Calu3 (cell line): ENCODE data around the gene AURKAIP1. TPM values are rescaled to one million over a fixed set of nuclear protein-coding genes. Genes with fewer than 3 reads are reported as not detected.

Experiments used
- BruUV-seq: library from RNA; stranded (reverse); fragments of 400-500 nt; replicated peaks from 2 replicates; lab custom pipeline; 2021; lab: Mats Ljungman, UMichigan
- CTCF ChIA-PET: fragments of 300-600 bp; sonication (Branson Sonifier 250); formaldehyde crosslinking; loops from one replicate; lab custom pipeline; 2022; ENCODE audit warnings: antibody characterized with exemption; lab: Charles Lee
- DNase-seq: peaks from one replicate; pipeline ENCODE4 v3.0.0; 2022
- H3K27ac Mint-ChIP-seq: one replicate; pipeline ENCODE4 v1.8.0; 2022; ENCODE audit warnings: mixed read lengths; ENCODE audit not compliant: unreplicated experiment
- H3K27me3 Mint-ChIP-seq: one replicate; pipeline ENCODE4 v1.8.0; 2022; ENCODE audit warnings: mixed read lengths; ENCODE audit not compliant: unreplicated experiment
- H3K36me3 Mint-ChIP-seq: one replicate; pipeline ENCODE4 v1.8.0; 2022; ENCODE audit warnings: mild to moderate bottlenecking, moderate library complexity, mixed read lengths; ENCODE audit not compliant: insufficient read depth, unreplicated experiment
- H3K4me1 Mint-ChIP-seq: one replicate; pipeline ENCODE4 v1.8.0; 2022; ENCODE audit warnings: mild to moderate bottlenecking, low read depth, mixed read lengths; ENCODE audit not compliant: unreplicated experiment
- H3K4me3 Mint-ChIP-seq: one replicate; pipeline ENCODE4 v1.8.0; 2022; ENCODE audit warnings: mild to moderate bottlenecking, low read depth, moderate library complexity, mixed read lengths; ENCODE audit not compliant: unreplicated experiment
- H3K9me3 Mint-ChIP-seq: one replicate; pipeline ENCODE4 v1.8.0; 2022; ENCODE audit warnings: low read depth, mixed read lengths; ENCODE audit not compliant: unreplicated experiment
- intact Hi-C: fragments of 100-400 bp; cut with micrococcal nuclease; formaldehyde crosslinking; loops from one replicate; pipeline ENCODE4 v1.10.0; 2022; ENCODE audit not compliant: unreplicated experiment
- total RNA-seq: library from RNA; stranded (reverse); gene quantifications from 2 replicates; pipeline ENCODE4 v1.2.3, GENCODE V29; 2022
- TF ChIP-seq, protein P1 (sequence below): fragments of 200-600 bp; IDR thresholded peaks from one replicate; pipeline ENCODE4 v1.8.0; 2022; ENCODE audit warnings: antibody characterized with exemption; ENCODE audit not compliant: unreplicated experiment

The AURKAIP1 gene
- total RNA-seq, 1 experiment from 2014 or later, result 98.9 TPM

DNA sequence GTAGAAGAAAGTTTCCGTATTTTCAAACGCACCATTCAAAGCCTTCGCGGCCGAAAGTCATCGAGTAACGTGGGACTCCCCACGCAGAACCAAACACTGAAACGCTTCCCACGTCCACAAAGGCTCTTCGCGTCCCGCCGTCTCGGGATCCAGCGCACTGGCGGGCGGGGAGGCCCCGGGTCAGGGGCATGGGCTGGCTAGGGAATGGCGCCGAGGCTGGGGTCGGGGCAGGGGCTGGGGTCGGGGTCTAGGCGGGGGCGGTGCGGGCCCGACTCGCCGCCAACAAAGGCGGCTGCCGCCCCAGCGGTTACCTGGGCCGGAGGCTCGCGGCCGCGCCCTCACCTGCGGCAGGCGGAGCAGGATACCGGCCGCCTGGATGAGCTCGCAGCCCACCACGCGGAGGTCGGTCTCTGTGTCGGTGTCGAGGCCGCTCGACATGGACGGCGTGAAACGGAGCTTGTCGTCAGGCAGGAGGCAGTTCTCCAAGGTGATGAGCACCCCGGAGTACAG is 23.7 kb upstream of the AURKAIP1 start:
- no peaks in the 10 kb centered on the region for H3K27me3 Mint-ChIP-seq
- H3K27ac Mint-ChIP-seq, result peak overlapping the region; percentile 79
- no peaks in the 10 kb centered on the region for H3K9me3 Mint-ChIP-seq
- DNase-seq, result no peak
- TF ChIP-seq, protein P1, sequence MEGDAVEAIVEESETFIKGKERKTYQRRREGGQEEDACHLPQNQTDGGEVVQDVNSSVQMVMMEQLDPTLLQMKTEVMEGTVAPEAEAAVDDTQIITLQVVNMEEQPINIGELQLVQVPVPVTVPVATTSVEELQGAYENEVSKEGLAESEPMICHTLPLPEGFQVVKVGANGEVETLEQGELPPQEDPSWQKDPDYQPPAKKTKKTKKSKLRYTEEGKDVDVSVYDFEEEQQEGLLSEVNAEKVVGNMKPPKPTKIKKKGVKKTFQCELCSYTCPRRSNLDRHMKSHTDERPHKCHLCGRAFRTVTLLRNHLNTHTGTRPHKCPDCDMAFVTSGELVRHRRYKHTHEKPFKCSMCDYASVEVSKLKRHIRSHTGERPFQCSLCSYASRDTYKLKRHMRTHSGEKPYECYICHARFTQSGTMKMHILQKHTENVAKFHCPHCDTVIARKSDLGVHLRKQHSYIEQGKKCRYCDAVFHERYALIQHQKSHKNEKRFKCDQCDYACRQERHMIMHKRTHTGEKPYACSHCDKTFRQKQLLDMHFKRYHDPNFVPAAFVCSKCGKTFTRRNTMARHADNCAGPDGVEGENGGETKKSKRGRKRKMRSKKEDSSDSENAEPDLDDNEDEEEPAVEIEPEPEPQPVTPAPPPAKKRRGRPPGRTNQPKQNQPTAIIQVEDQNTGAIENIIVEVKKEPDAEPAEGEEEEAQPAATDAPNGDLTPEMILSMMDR, result no peak
- intact Hi-C loops, result no loop called here
- CTCF ChIA-PET, result interaction anchor here (0.6 to 1.2 kb wide), 6 partner anchors 23 to 485 kb away, joined by 3 to 8 read pairs (median 4); partner anchors contain the start of gene AURKAIP1
- H3K4me3 Mint-ChIP-seq, result peak overlapping the region; percentile 84
- H3K36me3 Mint-ChIP-seq, result peaks cover 83% of the 10 kb centered on the region
- BruUV-seq, result no TSS peak
- no peaks in the 10 kb centered on the region for H3K4me1 Mint-ChIP-seq

DNA sequence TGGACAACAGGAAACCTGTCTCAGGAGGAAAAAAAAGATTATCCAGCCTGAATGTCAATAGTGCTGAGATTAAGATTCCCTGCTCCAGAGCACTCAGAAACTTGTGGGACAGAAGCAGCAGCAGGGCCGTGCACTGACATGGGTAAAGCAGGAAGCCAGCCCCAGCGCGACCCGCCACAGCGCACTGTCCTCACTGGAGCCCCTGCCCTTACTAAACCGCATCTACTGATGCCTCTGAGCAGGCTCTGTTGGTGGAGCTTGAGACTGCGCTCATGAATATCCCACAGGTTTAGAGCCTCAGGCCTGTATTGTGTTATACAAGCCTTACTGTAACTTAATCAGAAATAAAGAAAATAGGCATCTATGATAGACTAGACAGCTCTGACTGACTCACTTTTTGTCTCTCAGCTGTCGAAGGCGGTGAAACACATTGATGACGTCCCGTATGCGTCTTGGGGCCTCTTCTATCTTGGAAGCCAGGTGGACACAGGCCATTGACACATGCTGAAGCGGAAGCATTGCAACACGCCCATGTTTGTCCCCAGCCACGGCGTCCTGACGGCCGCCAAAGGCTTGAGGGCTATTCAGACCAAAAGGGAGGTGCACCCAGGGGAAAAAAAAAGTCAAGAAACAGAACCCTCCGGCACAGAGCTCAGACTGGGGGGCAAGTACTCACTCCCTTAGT is 23.0 kb upstream of the AURKAIP1 start:
- Mint-ChIP-seq H3K9me3 (no peaks in the 10 kb centered on the region), H3K27me3 (no peaks in the 10 kb centered on the region), H3K36me3 (peaks cover 81% of the 10 kb centered on the region), H3K4me1 (no peaks in the 10 kb centered on the region), H3K4me3 (peak overlapping the region; percentile 84), H3K27ac (peak overlapping the region; percentile 79)
- TF ChIP-seq, protein P1, result no peak
- CTCF ChIA-PET, result no interaction called here
- intact Hi-C loops, result no loop called here
- no peak for DNase-seq
- BruUV-seq, result TSS peak; percentile 69

- H3K4me3 Mint-ChIP-seq, result no peak overlapping the region
- intact Hi-C loops, result no loop called here
- H3K36me3 Mint-ChIP-seq, result peaks cover 72% of the 10 kb centered on the region
- TF ChIP-seq, protein P1, result no peak
- H3K27me3 Mint-ChIP-seq, result no peaks in the 10 kb centered on the region
- CTCF ChIA-PET, result no interaction called here
- no peaks in the 10 kb centered on the region for H3K9me3 Mint-ChIP-seq
- no peak for DNase-seq
- no peak overlapping the region for H3K27ac Mint-ChIP-seq
- BruUV-seq, result no TSS peak
- H3K4me1 Mint-ChIP-seq, result no peaks in the 10 kb centered on the region
Measured at GRCh38 chr1:1395166-1395565, 20.2 kb upstream of the AURKAIP1 start.

DNA sequence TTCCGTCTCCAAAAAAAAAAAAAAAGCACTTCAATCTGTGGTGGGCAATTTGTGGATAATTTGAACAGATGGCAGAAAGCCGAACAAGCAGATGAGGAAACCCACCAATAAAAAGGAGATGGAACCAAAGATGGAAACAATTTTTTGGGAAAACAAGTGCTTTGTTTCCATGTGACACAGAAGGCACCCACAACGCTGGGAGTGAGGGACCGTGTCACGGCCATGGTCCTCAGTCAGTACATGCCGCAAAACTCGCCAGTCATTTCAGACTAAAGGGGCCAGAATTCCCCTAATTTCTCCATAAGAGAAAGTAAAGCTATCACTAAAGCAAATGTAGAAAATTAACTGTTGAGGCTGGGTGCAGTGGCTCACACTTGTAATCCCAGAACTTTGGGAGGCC is 19.1 kb upstream of the AURKAIP1 start:
- no TSS peak for BruUV-seq
- CTCF ChIA-PET, result no interaction called here
- H3K4me3 Mint-ChIP-seq, result no peak overlapping the region

More for the DNA sequence above, 19.1 kb upstream of the AURKAIP1 start:
- Mint-ChIP-seq H3K4me1 (no peaks in the 10 kb centered on the region), H3K27me3 (no peaks in the 10 kb centered on the region), H3K36me3 (peaks cover 72% of the 10 kb centered on the region), H3K27ac (no peak overlapping the region), H3K9me3 (no peaks in the 10 kb centered on the region)
- intact Hi-C loops, result no loop called here
- TF ChIP-seq, protein P1, result no peak
- DNase-seq, result no peak
